A549 treated with AZD2906 at 1 μM for 4 hours (cell line): ENCODE results near the gene TTBK2. TPM values are rescaled to one million over a fixed set of nuclear protein-coding genes. Genes with fewer than 3 reads are reported as not detected.

Experiments used
- total RNA-seq: library from RNA; stranded (reverse); fragments of 200-300 nt; extraction: Qiagen RNA extraction; gene quantifications from 5 replicates; pipeline ENCODE4 v1.2.3, GENCODE V29; 2022

TTBK2 gene
- 1.3 to 2.2 TPM (median 2.1 TPM) in 5 replicates for total RNA-seq

GRCh38 chr15:42920519-42921341 is at the start of gene TTBK2:
TTBK2 (minus strand) TSS chr15:42920778; CDS start chr15:42878617, 42,161 bp downstream.

GRCh38 chr15:42736793-42737528 is 183.6 kb downstream of the TTBK2 start, which contains the start of gene CDAN1:
CDAN1 (minus strand) TSS chr15:42737128; CDS start chr15:42737102, 26 bp downstream.

Other genes starting within 250 kb of the TTBK2 start
- gene CDAN1, start 183.7 kb downstream of the TTBK2 start, total RNA-seq = 4.4 to 6.2 TPM (median 6.0 TPM) in 5 replicates
- 3.3 to 4.9 TPM (median 4.0 TPM) in 5 replicates for gene UBR1, start 185.3 kb upstream of the TTBK2 start, total RNA-seq
- gene TMEM62, start 212.8 kb upstream of the TTBK2 start, total RNA-seq = 7.9 to 9.7 TPM (median 8.6 TPM) in 5 replicates